OCI-LY7 (cell line): ENCODE measurements around the gene SPIRE2. TPM values are rescaled to one million over a fixed set of nuclear protein-coding genes. Genes with fewer than 3 reads are reported as not detected.
A peak's percentile ranks its signal among the peaks of the same experiment; 100 is the strongest.

Experiments
- BruUV-seq: library from RNA; stranded (reverse); fragments of 400-500 nt; replicated peaks from 2 replicates; lab custom pipeline; 2021; lab: Mats Ljungman, UMichigan
- CTCF ChIA-PET: fragments of 300-600 bp; sonication (Branson Sonifier 250); formaldehyde crosslinking; loops from one replicate; lab custom pipeline; 2022; ENCODE audit warnings: antibody characterized with exemption; ENCODE audit not compliant: unreplicated experiment; lab: Charles Lee
- POLR2A ChIA-PET: fragments of 300-600 bp; sonication (Branson Sonifier 250); formaldehyde crosslinking; loops from one replicate; lab custom pipeline; 2022; ENCODE audit warnings: antibody characterized with exemption; lab: Charles Lee
- DNase-seq: peaks from one replicate; pipeline ENCODE4 v3.0.0-alpha.2; 2015; ENCODE audit warnings: low spot score
- H2AFZ ChIP-seq: fragments of 200-600 bp; sonication (generic), shearing (Covaris generic); 2 replicates; pipeline ENCODE4 v1.6.1; 2014; ENCODE audit warnings: mild to moderate bottlenecking, antibody characterized with exemption, low read length, moderate library complexity
- H3K27ac ChIP-seq: fragments of 200-600 bp; sonication (generic); 2 replicates; pipeline ENCODE4 v1.5.1; 2014; ENCODE audit warnings: mixed run types, low read depth, mild to moderate bottlenecking, moderate library complexity, low read length, inconsistent platforms; ENCODE audit not compliant: poor library complexity, severe bottlenecking
- H3K36me3 ChIP-seq: fragments of 200-600 bp; sonication (generic); 2 replicates; pipeline ENCODE4 v1.6.1; 2014; ENCODE audit warnings: mild to moderate bottlenecking, antibody characterized with exemption, low read length, moderate library complexity, mixed read lengths; ENCODE audit not compliant: insufficient read depth
- H3K4me1 ChIP-seq: fragments of 200-600 bp; sonication (generic); 2 replicates; pipeline ENCODE4 v1.5.1; 2014; ENCODE audit warnings: mild to moderate bottlenecking, low read length; ENCODE audit not compliant: insufficient read depth, poor library complexity, severe bottlenecking
- H3K4me2 ChIP-seq: fragments of 200-600 bp; sonication (generic); 2 replicates; pipeline ENCODE4 v1.6.1; 2014; ENCODE audit warnings: mild to moderate bottlenecking, low read length
- H3K4me3 ChIP-seq: fragments of 200-600 bp; sonication (generic); 2 replicates; pipeline ENCODE4 v1.5.1; 2014; ENCODE audit warnings: mild to moderate bottlenecking, low read depth, low read length; ENCODE audit not compliant: poor library complexity, severe bottlenecking
- H3K79me2 ChIP-seq: fragments of 200-600 bp; sonication (generic); 2 replicates; pipeline ENCODE4 v1.6.1; 2016; ENCODE audit warnings: low read depth, mild to moderate bottlenecking, low read length, moderate library complexity, mixed read lengths; ENCODE audit not compliant: insufficient read depth
- H3K9me2 ChIP-seq: fragments of 200-600 bp; sonication (generic); 2 replicates; pipeline ENCODE4 v1.6.1; 2016; ENCODE audit warnings: mild to moderate bottlenecking, low read length, mixed read lengths; ENCODE audit not compliant: insufficient read depth
- H3K9me3 ChIP-seq: fragments of 200-600 bp; sonication (generic); 2 replicates; pipeline ENCODE4 v1.6.1; 2014; ENCODE audit warnings: mild to moderate bottlenecking, mixed run types, low read length, mixed read lengths
- H4K20me1 ChIP-seq: fragments of 200-600 bp; sonication (generic); 2 replicates; pipeline ENCODE4 v1.6.1; 2014; ENCODE audit warnings: mild to moderate bottlenecking, antibody characterized with exemption, low read length, moderate library complexity, mixed read lengths; ENCODE audit not compliant: insufficient read depth
- EZH2phosphoT487 ChIP-seq: fragments of 200-600 bp; sonication (generic); IDR thresholded peaks from 2 replicates; pipeline ENCODE4 v1.6.1; 2018; ENCODE audit warnings: low read depth, borderline replicate concordance, mild to moderate bottlenecking, mixed run types, antibody characterized with exemption, low read length, moderate library complexity, mixed read lengths
- intact Hi-C: fragments of 100-400 bp; cut with micrococcal nuclease; formaldehyde crosslinking; loops from one replicate; pipeline ENCODE4 v1.10.0; 2022; ENCODE audit not compliant: unreplicated experiment
- total RNA-seq, 2 experiments: library from RNA; depleted of rRNA in 1 of 2; stranded (reverse); fragments of >200 nt in 1 of 2; shearing (Covaris generic) in 1 of 2; gene quantifications; 2 replicates each; pipeline ENCODE4 v1.2.3, GENCODE V29; 2014 to 2022
- TF ChIP-seq, protein P1 (sequence below): fragments of 200-600 bp; sonication (generic); conservative IDR thresholded peaks from 2 replicates; pipeline ENCODE4 v1.5.1; 2014; ENCODE audit warnings: mild to moderate bottlenecking, antibody characterized with exemption, low read length, moderate library complexity, mixed read lengths

SPIRE2 gene
- total RNA-seq, 2 experiments from 2014 or later, result 7.1 to 48.5 TPM

DNA sequence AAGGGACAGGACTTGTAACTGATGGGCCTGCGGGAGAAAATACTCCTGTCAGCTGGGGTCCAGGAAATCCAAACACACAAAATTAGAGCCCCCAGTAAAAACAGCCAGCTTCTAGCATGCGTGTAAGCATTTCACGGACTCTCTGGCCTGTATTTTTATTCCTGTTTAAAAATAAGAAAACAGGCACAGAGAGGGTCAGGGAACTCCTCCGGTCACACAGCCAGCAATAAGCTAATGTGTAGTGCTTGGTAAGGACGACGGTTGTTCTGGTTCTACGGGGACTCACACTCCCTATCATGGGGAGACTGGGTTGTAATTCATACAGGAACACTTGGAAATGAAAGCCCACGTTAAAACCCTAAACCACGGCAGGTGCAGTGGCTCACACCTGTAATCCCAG is 43.6 kb downstream of the SPIRE2 start:
- no peaks in the 10 kb centered on the region for H4K20me1 ChIP-seq
- H3K36me3 ChIP-seq, result peaks cover 36% of the 10 kb centered on the region
- ChIA-PET POLR2A (interaction anchor here (0.6 kb wide), 1 partner anchor 56 kb away, joined by 3 read pairs; the partner anchor contains the start of gene FANCA), CTCF (no interaction called here)
- intact Hi-C loops, result no loop called here
- no peak for TF ChIP-seq EZH2phosphoT487
- TF ChIP-seq, protein P1, sequence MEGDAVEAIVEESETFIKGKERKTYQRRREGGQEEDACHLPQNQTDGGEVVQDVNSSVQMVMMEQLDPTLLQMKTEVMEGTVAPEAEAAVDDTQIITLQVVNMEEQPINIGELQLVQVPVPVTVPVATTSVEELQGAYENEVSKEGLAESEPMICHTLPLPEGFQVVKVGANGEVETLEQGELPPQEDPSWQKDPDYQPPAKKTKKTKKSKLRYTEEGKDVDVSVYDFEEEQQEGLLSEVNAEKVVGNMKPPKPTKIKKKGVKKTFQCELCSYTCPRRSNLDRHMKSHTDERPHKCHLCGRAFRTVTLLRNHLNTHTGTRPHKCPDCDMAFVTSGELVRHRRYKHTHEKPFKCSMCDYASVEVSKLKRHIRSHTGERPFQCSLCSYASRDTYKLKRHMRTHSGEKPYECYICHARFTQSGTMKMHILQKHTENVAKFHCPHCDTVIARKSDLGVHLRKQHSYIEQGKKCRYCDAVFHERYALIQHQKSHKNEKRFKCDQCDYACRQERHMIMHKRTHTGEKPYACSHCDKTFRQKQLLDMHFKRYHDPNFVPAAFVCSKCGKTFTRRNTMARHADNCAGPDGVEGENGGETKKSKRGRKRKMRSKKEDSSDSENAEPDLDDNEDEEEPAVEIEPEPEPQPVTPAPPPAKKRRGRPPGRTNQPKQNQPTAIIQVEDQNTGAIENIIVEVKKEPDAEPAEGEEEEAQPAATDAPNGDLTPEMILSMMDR, result no peak
- peaks cover 20% of the 10 kb centered on the region for H3K4me1 ChIP-seq
- no peak overlapping the region for H3K27ac ChIP-seq
- H3K9me3 ChIP-seq, result peaks cover 30% of the 10 kb centered on the region
- no peak overlapping the region for H2AFZ ChIP-seq
- peak overlapping the region; percentile 96; the same call in 1 of the 2 replicates for H3K4me2 ChIP-seq
- TSS peak; percentile 56 for BruUV-seq
- no peak for DNase-seq
- peaks cover 27% of the 10 kb centered on the region for H3K79me2 ChIP-seq
- no peaks in the 10 kb centered on the region for H3K9me2 ChIP-seq
- H3K4me3 ChIP-seq, result no peak overlapping the region

DNA sequence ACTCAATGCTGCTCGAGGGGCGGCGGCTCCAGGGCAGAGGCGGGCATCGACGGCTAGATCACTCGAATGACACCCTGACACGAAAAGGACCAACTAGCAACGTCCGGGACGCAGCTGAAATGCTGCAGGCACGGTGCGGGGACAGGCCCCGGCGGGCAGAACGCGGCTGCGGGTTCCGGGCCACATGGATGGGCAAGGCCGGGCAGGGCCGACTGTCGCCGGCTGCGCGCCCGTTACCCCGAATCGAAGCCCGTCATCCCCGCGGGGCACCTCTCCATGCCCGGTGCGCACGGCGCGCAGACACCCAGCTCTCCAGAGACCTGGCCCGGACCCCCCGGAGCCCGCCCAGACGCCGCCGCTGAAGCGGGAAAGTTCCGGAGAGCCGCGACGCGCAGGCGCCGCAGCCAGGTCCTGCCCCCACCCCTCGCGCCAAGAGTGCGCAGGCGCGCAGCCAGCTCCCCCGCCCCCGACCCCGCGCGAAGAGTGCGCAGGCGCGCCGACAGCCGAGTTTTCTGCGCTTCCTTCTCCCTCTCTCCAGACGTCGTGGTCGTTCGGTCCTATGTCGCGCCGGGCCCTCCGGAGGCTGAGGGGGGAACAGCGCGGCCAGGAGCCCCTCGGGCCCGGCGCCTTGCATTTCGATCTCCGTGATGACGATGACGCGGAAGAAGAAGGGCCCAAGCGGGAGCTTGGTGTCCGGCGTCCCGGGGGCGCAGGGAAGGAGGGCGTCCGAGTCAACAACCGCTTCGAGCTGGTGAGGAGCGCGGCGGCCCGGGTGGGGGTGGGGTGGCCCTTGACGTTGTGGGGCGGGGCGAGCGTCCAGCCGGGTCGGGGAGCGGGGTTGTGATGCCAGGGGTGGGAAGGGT is 45.1 kb downstream of the SPIRE2 start, which contains the start of gene TCF25:
Gene TCF25 (plus strand): TSS at position 484 of the 863 bp plus-strand sequence. CDS start 76 bp downstream, at position 560.
- Histone ChIP-seq H4K20me1 (no peaks in the 10 kb centered on the region), H3K27ac (peak within 1 kb of the TSS; percentile 89), H3K9me3 (peaks cover 19% of the 10 kb centered on the region), H3K4me3 (peak within 1 kb of the TSS; percentile 89), H3K4me1 (peaks cover 20% of the 10 kb centered on the region), H3K36me3 (peaks cover 42% of the 10 kb centered on the region), H3K79me2 (peaks cover 41% of the 10 kb centered on the region), H3K9me2 (no peaks in the 10 kb centered on the region), H2AFZ (peak within 1 kb of the TSS; percentile 60; the same call in 1 of the 2 replicates), H3K4me2 (peak within 1 kb of the TSS; percentile 96)
- BruUV-seq, result TSS peak; percentile 83
- TF ChIP-seq, protein P1, result no peak
- no peak for TF ChIP-seq EZH2phosphoT487
- ChIA-PET POLR2A (interaction anchor here (0.5 to 1.5 kb wide), 11 partner anchors 9 to 888 kb away, joined by 3 to 11 read pairs (median 3); partner anchors contain the start of genes MC1R and TUBB3), CTCF (interaction anchor here (0.6 kb wide), 1 partner anchor 63 kb away, joined by 5 read pairs; no protein-coding TSS in a partner anchor)
- peak; percentile 93 for DNase-seq
- intact Hi-C loops, result no loop called here
